ENCODE measurements around the gene DNLZ.
"Not testable (repeated sequence)": the region's sequence is repeated elsewhere in the genome, so short reads cannot be mapped to it uniquely, and the experiment has no call there.

Gene DNLZ

GRCh38 chr9:136328622-136329041, 34.9 kb downstream of the DNLZ start:
- DNase-seq, result no peak

GRCh38 chr9:136328011-136328621, 35.4 kb downstream of the DNLZ start:
- DNase-seq, result peak; percentile 40

GRCh38 chr9:136327304-136327974, 36.1 kb downstream of the DNLZ start, which contains the start of gene GPSM1:
Gene GPSM1 (plus strand): TSS chr9:136327539. CDS start chr9:136327696, 157 bp downstream.
- DNase-seq, result peak; percentile 21

- no peak for DNase-seq
Observed at GRCh38 chr9:136326761-136327303, 36.7 kb downstream of the DNLZ start.

GRCh38 chr9:136326061-136326760, 37.3 kb downstream of the DNLZ start:
- DNase-seq, result no peak

GRCh38 chr9:136325358-136325757, 38.2 kb downstream of the DNLZ start:
- DNase-seq, result no peak

GRCh38 chr9:136324501-136325300, 38.8 kb downstream of the DNLZ start:
- no peak for DNase-seq

- DNase-seq, result peak; percentile 35
Observed at GRCh38 chr9:136323371-136323789, 40.2 kb downstream of the DNLZ start.

- no peak for DNase-seq
Observed at GRCh38 chr9:136322756-136323330, 40.7 kb downstream of the DNLZ start.

- no peak for DNase-seq
Observed at GRCh38 chr9:136321561-136321960, 42.0 kb downstream of the DNLZ start.

- not testable (repeated sequence) for DNase-seq
Observed at GRCh38 chr9:136320972-136321371, 42.6 kb downstream of the DNLZ start.

GRCh38 chr9:136319955-136320354, 43.6 kb downstream of the DNLZ start:
- DNase-seq, result not testable (repeated sequence)

- DNase-seq, result not testable (repeated sequence)
Observed at GRCh38 chr9:136319244-136319643, 44.3 kb downstream of the DNLZ start.

- DNase-seq, result no peak
Observed at GRCh38 chr9:136318776-136319241, 44.7 kb downstream of the DNLZ start.

GRCh38 chr9:136318111-136318775, 45.3 kb downstream of the DNLZ start:
- DNase-seq, result no peak

GRCh38 chr9:136317695-136318094, 45.8 kb downstream of the DNLZ start:
- no peak for DNase-seq

- DNase-seq, result no peak
Observed at GRCh38 chr9:136316896-136317676, 46.5 kb downstream of the DNLZ start.

- no peak for DNase-seq
Observed at GRCh38 chr9:136316271-136316751, 47.2 kb downstream of the DNLZ start.

GRCh38 chr9:136314944-136315343, 48.6 kb downstream of the DNLZ start:
- DNase-seq, result no peak

- no peak for DNase-seq
Observed at GRCh38 chr9:136314056-136314416, 49.5 kb downstream of the DNLZ start.

All from NCI-H1105 treated with DMSO at 0.1 percent for 48 hours (cell line).